ENCODE results near the gene LIMK1.

GRCh38 chr7:74149603-74150002 lies 66.0 kb downstream of the LIMK1 start:
- TF ChIP-seq CTCF (IDR thresholded peaks at IDR 0.05) (no peak), RFX5 (IDR thresholded peaks at IDR 0.05) (no peak), PHF8 (IDR thresholded peaks at IDR 0.05; ENCODE audit: borderline replicate concordance, low read depth) (no peak), KDM5A (IDR thresholded peaks at IDR 0.05) (no peak), CHD2 (IDR thresholded peaks at IDR 0.05; ENCODE audit: low read length, partially characterized antibody) (no peak), RCOR1 (IDR thresholded peaks at IDR 0.05; ENCODE audit: low read depth, low read length) (no peak), REST (IDR thresholded peaks at IDR 0.05) (no peak)
